SK-N-SH treated with all-trans-retinoic acid at 6 μM for 48 hours (cell line): ENCODE measurements around the gene SDK2.

Experiments used
- ARNTL ChIP-seq: fragments of 450-650 bp; formaldehyde crosslinking; IDR thresholded peaks from 2 replicates; pipeline ENCODE4 v1.5.0; 2020; ENCODE audit warnings: low read depth, mild to moderate bottlenecking, moderate library complexity, borderline replicate concordance
- BACH2 ChIP-seq: fragments of 250-450 bp; sonication (Bioruptor Pico); IDR thresholded peaks from 2 replicates; pipeline ENCODE4 v1.9.0; 2021; ENCODE audit warnings: mild to moderate bottlenecking, borderline replicate concordance
- CSDC2 ChIP-seq: fragments of 250-450 bp; sonication (Bioruptor Pico); IDR thresholded peaks from 2 replicates; pipeline ENCODE4 v1.5.0; 2020; ENCODE audit warnings: mild to moderate bottlenecking, moderate library complexity
- CSRNP3 ChIP-seq: fragments of 250-450 bp; sonication (Bioruptor Pico); IDR thresholded peaks from 2 replicates; pipeline ENCODE4 v1.5.1; 2021; ENCODE audit warnings: mild to moderate bottlenecking, moderate library complexity
- ESRRG ChIP-seq: fragments of 250-450 bp; sonication (Bioruptor Pico); IDR thresholded peaks from 2 replicates; pipeline ENCODE4 v1.6.1; 2021; ENCODE audit warnings: mild to moderate bottlenecking
- PATZ1 ChIP-seq: fragments of 250-450 bp; sonication (Bioruptor Pico); IDR thresholded peaks from 2 replicates; pipeline ENCODE4 v1.8.0; 2020; ENCODE audit warnings: mild to moderate bottlenecking, moderate library complexity, borderline replicate concordance
- POU6F1 ChIP-seq: fragments of 250-450 bp; sonication (Bioruptor Pico); IDR thresholded peaks from 2 replicates; pipeline ENCODE4 v1.8.0; 2021; ENCODE audit warnings: low read depth, mild to moderate bottlenecking, moderate library complexity, borderline replicate concordance
- PPARA ChIP-seq: fragments of 250-450 bp; sonication (Bioruptor Pico); IDR thresholded peaks from 2 replicates; pipeline ENCODE4 v1.5.0; 2020; ENCODE audit warnings: mild to moderate bottlenecking, borderline replicate concordance
- ZFP3 ChIP-seq: fragments of 250-450 bp; sonication (Bioruptor Pico); IDR thresholded peaks from 2 replicates; pipeline ENCODE4 v1.5.0; 2020; ENCODE audit warnings: mild to moderate bottlenecking, moderate library complexity
- ZFP30 ChIP-seq: fragments of 450-650 bp; formaldehyde crosslinking; IDR thresholded peaks from 2 replicates; pipeline ENCODE4 v1.5.0; 2022; ENCODE audit warnings: mild to moderate bottlenecking, moderate library complexity
- ZNF565 ChIP-seq: fragments of 450-650 bp; formaldehyde crosslinking; conservative IDR thresholded peaks from 2 replicates; pipeline ENCODE4 v1.5.0; 2020; ENCODE audit warnings: low read depth, mild to moderate bottlenecking, moderate library complexity
- ZNF70 ChIP-seq: fragments of 450-650 bp; formaldehyde crosslinking; IDR thresholded peaks from 2 replicates; pipeline ENCODE4 v1.5.0; 2020; ENCODE audit warnings: mild to moderate bottlenecking, moderate library complexity
- ZNF8 ChIP-seq: fragments of 450-650 bp; formaldehyde crosslinking; IDR thresholded peaks from 2 replicates; pipeline ENCODE4 v1.5.0; 2020; ENCODE audit warnings: mild to moderate bottlenecking, moderate library complexity

GRCh38 chr17:73388578-73388905 lies 255.7 kb downstream of the SDK2 start:
- TF ChIP-seq ZNF565 (CRISPR knock-in tag) (no peak), ZFP30 (CRISPR knock-in tag) (no peak), CSDC2 (no peak), CSRNP3 (CRISPR knock-in tag) (no peak), ARNTL (CRISPR knock-in tag) (no peak), ZNF8 (CRISPR knock-in tag) (no peak), PATZ1 (no peak), POU6F1 (CRISPR knock-in tag) (no peak), ESRRG (CRISPR knock-in tag) (no peak), BACH2 (CRISPR knock-in tag) (no peak), ZNF70 (CRISPR knock-in tag) (no peak), ZFP3 (CRISPR knock-in tag) (no peak), PPARA (CRISPR knock-in tag) (no peak)
